SK-N-SH (cell line): ENCODE data around the gene KCNT1. TPM values are rescaled to one million over a fixed set of nuclear protein-coding genes. Genes with fewer than 3 reads are reported as not detected.

Experiments
- CTCF ChIA-PET: fragments of 300-600, 350-600 bp; formaldehyde crosslinking; extraction: SDS; loops from one replicate; lab custom pipeline; 2021; lab: Yijun Ruan, JAX
- POLR2A ChIA-PET: fragments of 350-600 bp; sonication (Branson Sonifier 250); formaldehyde crosslinking; extraction: SDS; loops from one replicate; lab custom pipeline; 2020; ENCODE audit warnings: antibody characterized with exemption, inconsistent platforms; lab: Yijun Ruan, JAX
- DNase-seq: peaks from one replicate; pipeline ENCODE4 v3.0.0; 2012
- H2AFZ ChIP-seq: fragments of 200-600 bp; sonication (generic); 2 replicates; pipeline ENCODE4 v1.8.1; 2016; ENCODE audit warnings: antibody characterized with exemption, mild to moderate bottlenecking, low read depth
- H3F3A ChIP-seq: fragments of 200-600 bp; sonication (generic); replicated peaks from 2 replicates; pipeline ENCODE3; 2016; ENCODE audit warnings: antibody characterized with exemption, mild to moderate bottlenecking; ENCODE audit not compliant: insufficient read depth
- H3K27ac ChIP-seq, 2 experiments: fragments of 200-500 bp in 1 of 2; fragments of 200-600 bp in 1 of 2; sonication (Bioruptor generic) in 1 of 2; sonication (generic), shearing (Covaris generic) in 1 of 2; 2 replicates each; pipeline versions ENCODE4 v1.5.1 to v1.6.1; 2014 to 2016; ENCODE audit warnings: low read depth in 2 of 2, inconsistent platforms in 1 of 2, low read length in 1 of 2, mild to moderate bottlenecking in 1 of 2, mixed read lengths in 1 of 2
- H3K27me3 ChIP-seq: fragments of 200-600 bp; sonication (generic), shearing (Covaris generic); 2 replicates; pipeline ENCODE4 v1.6.1; 2016; ENCODE audit warnings: mixed run types; ENCODE audit not compliant: insufficient read depth
- H3K36me3 ChIP-seq, 2 experiments: fragments of 200-500 bp in 1 of 2; fragments of 200-600 bp in 1 of 2; sonication (Bioruptor generic) in 1 of 2; sonication (generic) in 1 of 2; replicated peaks in 1 of 2; 2 replicates each; pipeline versions ENCODE3 to v1.5.1; 2014 to 2016; ENCODE audit warnings: low read length in 1 of 2, mild to moderate bottlenecking in 1 of 2; ENCODE audit not compliant: insufficient read depth in 2 of 2, control insufficient read depth in 1 of 2
- H3K4me1 ChIP-seq, 2 experiments: fragments of 200-500 bp in 1 of 2; fragments of 200-600 bp in 1 of 2; sonication (Bioruptor generic) in 1 of 2; sonication (generic), shearing (Covaris generic) in 1 of 2; 2 replicates each; pipeline versions ENCODE4 v1.5.1 to v1.6.1; 2014 to 2016; ENCODE audit warnings: low read depth in 1 of 2, low read length in 1 of 2, mixed run types in 1 of 2; ENCODE audit not compliant: insufficient read depth in 2 of 2, control insufficient read depth in 1 of 2
- H3K4me2 ChIP-seq: fragments of 200-600 bp; sonication (generic), shearing (Covaris generic); 2 replicates; pipeline ENCODE4 v1.6.1; 2017; ENCODE audit warnings: mixed run types
- H3K4me3 ChIP-seq, 2 experiments: fragments of 200-500 bp in 1 of 2; fragments of 200-600 bp in 1 of 2; sonication (Bioruptor generic) in 1 of 2; sonication (generic), shearing (Covaris generic) in 1 of 2; 2 replicates each; pipeline versions ENCODE4 v1.5.1 to v1.8.1; 2014 to 2016; ENCODE audit warnings: low read depth in 2 of 2, inconsistent platforms in 1 of 2, low read length in 1 of 2, mild to moderate bottlenecking in 1 of 2, mixed read lengths in 1 of 2, moderate library complexity in 1 of 2
- H3K79me2 ChIP-seq: fragments of 200-600 bp; sonication (generic); 2 replicates; pipeline ENCODE4 v1.8.1; 2017; ENCODE audit warnings: mild to moderate bottlenecking; ENCODE audit not compliant: insufficient read depth
- H3K9ac ChIP-seq: fragments of 200-600 bp; sonication (generic); 2 replicates; pipeline ENCODE4 v1.6.1; 2017; ENCODE audit warnings: mixed run types
- H3K9me2 ChIP-seq: fragments of 200-600 bp; sonication (generic); 2 replicates; pipeline ENCODE4 v1.6.1; 2017; ENCODE audit warnings: mixed run types
- H3K9me3 ChIP-seq: fragments of 200-600 bp; sonication (generic); 2 replicates; pipeline ENCODE4 v1.6.1; 2017; ENCODE audit warnings: mixed run types, mild to moderate bottlenecking, moderate library complexity
- H4K20me1 ChIP-seq: fragments of 200-600 bp; sonication (generic); 2 replicates; pipeline ENCODE4 v1.6.1; 2017; ENCODE audit warnings: mild to moderate bottlenecking, mixed run types; ENCODE audit not compliant: insufficient read depth
- CTCF ChIP-seq: fragments of 200-600 bp; sonication (generic); IDR thresholded peaks from 2 replicates; pipeline ENCODE4 v1.6.1; 2017; ENCODE audit warnings: antibody characterized with exemption, mild to moderate bottlenecking, moderate library complexity
- FOSL2 ChIP-seq: IDR thresholded peaks from 2 replicates; pipeline ENCODE4 v1.4.0; 2012; ENCODE audit warnings: low read depth, mild to moderate bottlenecking, moderate library complexity, borderline replicate concordance
- GATA2 ChIP-seq: sonication (generic); formaldehyde crosslinking; IDR thresholded peaks from 2 replicates; pipeline ENCODE4 v1.5.0; 2020; ENCODE audit warnings: mild to moderate bottlenecking, missing genetic modification reagents
- JUND ChIP-seq: IDR thresholded peaks from 2 replicates; pipeline ENCODE4 v1.4.0; 2012
- MEF2A ChIP-seq: IDR thresholded peaks from 2 replicates; pipeline ENCODE4 v1.4.0; 2012; ENCODE audit warnings: low read depth, borderline replicate concordance
- RFX5 ChIP-seq: IDR thresholded peaks from 2 replicates; pipeline ENCODE4 v1.6.1; 2012; ENCODE audit warnings: mild to moderate bottlenecking, improper control_type of control experiment, low read length
- RXRA ChIP-seq: IDR thresholded peaks from 2 replicates; pipeline ENCODE4 v1.4.0; 2012; ENCODE audit warnings: low read depth, mild to moderate bottlenecking, borderline replicate concordance
- SIN3A ChIP-seq: IDR thresholded peaks from 2 replicates; pipeline ENCODE4 v1.6.1; 2012; ENCODE audit warnings: low read depth, mild to moderate bottlenecking, low read length, moderate library complexity, borderline replicate concordance
- SMC3 ChIP-seq: IDR thresholded peaks from 2 replicates; pipeline ENCODE4 v1.6.1; 2012; ENCODE audit warnings: low read depth, low read length, improper control_type of control experiment
- TCF12 ChIP-seq: IDR thresholded peaks from 2 replicates; pipeline ENCODE4 v1.4.0; 2012
- YY1 ChIP-seq: IDR thresholded peaks from 2 replicates; pipeline ENCODE4 v1.4.0; 2012; ENCODE audit warnings: low read depth, mild to moderate bottlenecking
- WGBS: methylation state at CpG from one replicate; pipeline ENCODE4 v1.1.6; 2017; ENCODE audit warnings: low lambda C conversion rate; 5-methylcytosine and 5-hydroxymethylcytosine counted together
- polyA plus RNA-seq, 3 experiments: library from polyadenylated mRNA; depleted of rRNA; stranded (reverse); fragments of >200 nt; gene quantifications; 2 replicates each; pipeline ENCODE4 v1.2.3, GENCODE V29; 2012
- TF ChIP-seq, protein P1 (sequence below): fragments of 150-350 bp; IDR thresholded peaks from 2 replicates; pipeline ENCODE4 v1.6.1; 2017; ENCODE audit warnings: antibody characterized with exemption, low read length, low read depth, borderline replicate concordance

The KCNT1 gene
- polyA plus RNA-seq, 1 of the 3 experiments (the other 2 are of a cell fraction), result 0.08 TPM

DNA sequence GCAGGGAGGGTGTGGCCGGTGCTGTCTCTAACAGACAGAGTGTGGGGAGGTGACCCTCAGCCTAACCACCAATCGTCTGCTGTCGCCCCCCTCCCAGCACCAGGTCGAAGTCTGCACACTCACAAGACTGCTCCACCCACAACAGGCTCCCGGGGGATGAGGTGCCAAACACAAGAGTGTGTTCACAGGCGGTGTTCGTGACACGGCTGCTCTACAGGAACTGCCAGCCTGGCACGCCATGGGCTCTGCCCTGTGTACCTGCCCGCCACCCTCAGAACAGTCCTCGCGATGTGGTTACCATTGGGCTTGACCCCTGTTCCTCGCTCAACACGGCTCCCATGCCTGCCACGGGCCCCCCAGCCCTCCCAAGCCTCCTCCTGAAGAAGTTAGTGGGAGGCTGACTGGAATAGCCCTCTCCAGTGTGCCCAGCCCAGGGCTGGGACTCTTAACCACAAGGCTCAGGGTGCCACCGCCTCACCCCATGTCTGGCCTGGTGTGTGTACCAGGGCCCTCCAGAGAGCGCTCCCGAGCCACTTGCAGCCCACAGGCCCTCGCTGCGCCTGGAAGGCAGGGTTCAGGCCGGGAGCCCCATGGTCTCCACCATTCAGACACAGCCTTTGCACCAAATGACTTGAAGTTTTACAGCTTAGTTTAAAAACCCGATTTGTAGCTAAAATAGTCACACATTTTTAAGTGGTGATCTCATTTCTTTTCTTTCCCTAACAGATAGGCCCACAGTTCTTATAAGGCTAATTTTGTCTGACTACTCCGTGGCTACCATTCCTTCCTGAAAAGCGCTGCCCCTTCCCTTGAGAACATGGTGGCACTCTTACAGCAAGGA is 102.8 kb downstream of the KCNT1 start:
- 83% methylated on average over 17 of the region's 24 CpGs for WGBS
- H3K36me3 ChIP-seq, result peaks cover 6 to 17% of the 10 kb centered on the region in 2 experiments
- no peaks in the 10 kb centered on the region for H3K79me2 ChIP-seq
- H3K4me3 ChIP-seq, result no peak overlapping the region
- ChIA-PET CTCF (interaction anchor here (1.5 kb wide), 1 partner anchor 8 kb away, joined by 6 read pairs; no protein-coding TSS in a partner anchor), POLR2A (no interaction called here)
- TF ChIP-seq CTCF (0 out of 2 replicates have a peak, but pooled peaks have one; percentile 9), RXRA (no peak)
- no peaks in the 10 kb centered on the region for H3K4me1 ChIP-seq
- H3K9me3 ChIP-seq, result no peaks in the 10 kb centered on the region
- DNase-seq, result peak; percentile 44
- H4K20me1 ChIP-seq, result no peaks in the 10 kb centered on the region
- no peak overlapping the region for H3K27ac ChIP-seq
- H3K4me2 ChIP-seq, result no peak overlapping the region
- H3K27me3 ChIP-seq, result no peaks in the 10 kb centered on the region; the same call in 1 of the 2 replicates
- H3F3A ChIP-seq, result peaks cover 4% of the 10 kb centered on the region
- no peaks in the 10 kb centered on the region for H3K9me2 ChIP-seq
- no peak overlapping the region for H3K9ac ChIP-seq
- no peak overlapping the region for H2AFZ ChIP-seq

DNA sequence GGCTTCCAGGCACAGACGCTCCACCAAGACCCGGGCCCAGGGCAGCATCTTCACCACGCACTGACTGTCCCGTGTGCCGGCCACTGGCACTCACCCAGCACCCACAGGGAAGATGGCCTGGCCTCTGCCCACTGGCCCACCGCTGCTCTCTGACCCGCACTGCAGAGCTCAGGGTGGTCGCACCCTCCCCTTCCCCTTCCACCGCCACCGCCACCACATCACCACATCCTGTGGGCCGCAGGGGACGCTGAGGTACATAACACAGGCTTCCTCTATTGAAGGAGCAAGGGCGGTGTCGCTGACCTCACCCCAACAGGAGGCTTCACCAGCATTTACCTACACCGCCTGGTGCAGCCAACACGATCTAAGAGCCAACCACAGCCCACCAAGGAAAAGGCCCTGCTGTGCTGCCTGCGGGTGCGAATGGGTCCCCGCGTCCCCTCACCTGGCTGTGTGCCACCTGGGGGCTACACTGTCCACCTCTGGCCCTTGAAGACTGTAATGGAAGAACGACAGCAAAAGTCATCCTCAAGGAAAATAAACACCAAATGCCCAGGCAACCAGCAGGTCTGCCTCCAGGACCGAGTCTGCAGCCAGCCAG is 103.5 kb downstream of the KCNT1 start:
- Histone ChIP-seq H3K27ac (no peak overlapping the region), H3K4me1 (no peaks in the 10 kb centered on the region), H3K9me2 (no peaks in the 10 kb centered on the region), H3K36me3 (peaks cover 13 to 24% of the 10 kb centered on the region in 2 experiments), H3K9ac (no peak overlapping the region), H3K4me2 (no peak overlapping the region), H3K27me3 (no peaks in the 10 kb centered on the region; the same call in 1 of the 2 replicates), H3K9me3 (no peaks in the 10 kb centered on the region), H3K4me3 (no peak overlapping the region), H2AFZ (no peak overlapping the region), H3F3A (peaks cover 4% of the 10 kb centered on the region), H4K20me1 (no peaks in the 10 kb centered on the region), H3K79me2 (no peaks in the 10 kb centered on the region)
- CTCF ChIA-PET, result interaction anchor here (1.5 kb wide), 1 partner anchor 8 kb away, joined by 6 read pairs; no protein-coding TSS in a partner anchor
- POLR2A ChIA-PET, result no interaction called here
- WGBS, result 95% methylated on average over 18 of the region's 22 CpGs
- no peak for TF ChIP-seq FOSL2
- no peak for TF ChIP-seq GATA2 (CRISPR knock-in tag)
- TF ChIP-seq, protein P1, sequence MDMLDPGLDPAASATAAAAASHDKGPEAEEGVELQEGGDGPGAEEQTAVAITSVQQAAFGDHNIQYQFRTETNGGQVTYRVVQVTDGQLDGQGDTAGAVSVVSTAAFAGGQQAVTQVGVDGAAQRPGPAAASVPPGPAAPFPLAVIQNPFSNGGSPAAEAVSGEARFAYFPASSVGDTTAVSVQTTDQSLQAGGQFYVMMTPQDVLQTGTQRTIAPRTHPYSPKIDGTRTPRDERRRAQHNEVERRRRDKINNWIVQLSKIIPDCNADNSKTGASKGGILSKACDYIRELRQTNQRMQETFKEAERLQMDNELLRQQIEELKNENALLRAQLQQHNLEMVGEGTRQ, result no peak
- TF ChIP-seq SIN3A, result no peak
- no peak for TF ChIP-seq TCF12
- TF ChIP-seq YY1, result no peak
- no peak for TF ChIP-seq SMC3
- TF ChIP-seq RFX5, result no peak
- no peak for TF ChIP-seq MEF2A
- no peak for TF ChIP-seq JUND
- DNase-seq, result no peak
